Measurements from ENCODE around the gene GMDS. TPM values are rescaled to one million over a fixed set of nuclear protein-coding genes. Genes with fewer than 3 reads are reported as not detected.

The GMDS gene
- total RNA-seq, 3 donors from 2014 or later (not counting 1 experiment from before 2014, with no cell fraction given): 23.6 to 31.0 (median 26.4) TPM

DNA sequence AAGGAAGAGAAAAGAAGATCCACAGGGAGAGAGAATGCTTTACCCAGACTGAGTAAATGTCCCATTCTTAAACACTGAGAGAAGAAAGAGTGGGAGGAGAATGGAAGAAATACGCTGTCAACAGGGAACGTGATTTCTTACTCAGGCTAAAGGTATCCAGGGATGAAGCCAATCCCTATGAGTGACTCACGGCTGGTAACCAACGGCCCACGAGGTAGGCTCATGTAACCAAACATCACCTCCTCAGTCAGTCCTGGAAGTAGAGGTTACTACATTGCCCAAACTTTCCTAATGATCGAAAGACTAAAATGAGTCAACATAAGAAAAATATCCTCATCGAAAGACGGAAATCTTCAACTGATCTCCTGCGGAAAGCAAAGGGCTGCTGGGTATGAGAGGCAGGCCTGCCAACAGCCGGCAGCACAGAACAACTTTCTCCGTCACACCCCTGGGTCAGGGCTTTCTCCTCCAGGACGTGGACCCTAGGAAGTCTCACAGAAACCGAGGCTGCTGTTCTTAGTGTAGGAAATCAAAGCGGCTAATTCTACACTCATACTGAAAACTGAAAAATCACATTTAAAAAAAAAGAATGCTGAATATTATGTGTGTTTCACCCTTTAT is 292.6 kb downstream of the GMDS start:
- Histone ChIP-seq H3K36me3 (ENCODE audit: control insufficient read depth, insufficient read depth, low read length) (no peaks in the 10 kb centered on the region), H3K27me3 (ENCODE audit: control insufficient read depth, insufficient read depth, low read length) (no peaks in the 10 kb centered on the region), H3K4me3 (ENCODE audit: low read length) (no peak overlapping the region), H3K4me1 (ENCODE audit: control insufficient read depth, insufficient read depth, low read length) (no peaks in the 10 kb centered on the region), H3K27ac (ENCODE audit: low read length) (no peak overlapping the region), H3K9me3 (ENCODE audit: control insufficient read depth, insufficient read depth, low read length) (no peaks in the 10 kb centered on the region)
- TF ChIP-seq, protein P1, sequence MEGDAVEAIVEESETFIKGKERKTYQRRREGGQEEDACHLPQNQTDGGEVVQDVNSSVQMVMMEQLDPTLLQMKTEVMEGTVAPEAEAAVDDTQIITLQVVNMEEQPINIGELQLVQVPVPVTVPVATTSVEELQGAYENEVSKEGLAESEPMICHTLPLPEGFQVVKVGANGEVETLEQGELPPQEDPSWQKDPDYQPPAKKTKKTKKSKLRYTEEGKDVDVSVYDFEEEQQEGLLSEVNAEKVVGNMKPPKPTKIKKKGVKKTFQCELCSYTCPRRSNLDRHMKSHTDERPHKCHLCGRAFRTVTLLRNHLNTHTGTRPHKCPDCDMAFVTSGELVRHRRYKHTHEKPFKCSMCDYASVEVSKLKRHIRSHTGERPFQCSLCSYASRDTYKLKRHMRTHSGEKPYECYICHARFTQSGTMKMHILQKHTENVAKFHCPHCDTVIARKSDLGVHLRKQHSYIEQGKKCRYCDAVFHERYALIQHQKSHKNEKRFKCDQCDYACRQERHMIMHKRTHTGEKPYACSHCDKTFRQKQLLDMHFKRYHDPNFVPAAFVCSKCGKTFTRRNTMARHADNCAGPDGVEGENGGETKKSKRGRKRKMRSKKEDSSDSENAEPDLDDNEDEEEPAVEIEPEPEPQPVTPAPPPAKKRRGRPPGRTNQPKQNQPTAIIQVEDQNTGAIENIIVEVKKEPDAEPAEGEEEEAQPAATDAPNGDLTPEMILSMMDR (IDR thresholded peaks at IDR 0.05): no peak
- DNase-seq (no peak), ATAC-seq (no peak)
- WGBS (ENCODE audit: insufficient coverage): 93% methylated on average over 13 of the region's 14 CpGs
- H3K9me3 Mint-ChIP-seq: no peaks in the 10 kb centered on the region
- H3K36me3 Mint-ChIP-seq: no peaks in the 10 kb centered on the region
- no peak overlapping the region for H3K4me3 Mint-ChIP-seq
- H3K27me3 Mint-ChIP-seq (ENCODE audit: low read depth in 2 of 2): no peaks in the 10 kb centered on the region
- H3K4me1 Mint-ChIP-seq: no peaks in the 10 kb centered on the region
- H3K27ac Mint-ChIP-seq: no peak overlapping the region
- intact Hi-C loops (cut with micrococcal nuclease): no loop called here

DNA sequence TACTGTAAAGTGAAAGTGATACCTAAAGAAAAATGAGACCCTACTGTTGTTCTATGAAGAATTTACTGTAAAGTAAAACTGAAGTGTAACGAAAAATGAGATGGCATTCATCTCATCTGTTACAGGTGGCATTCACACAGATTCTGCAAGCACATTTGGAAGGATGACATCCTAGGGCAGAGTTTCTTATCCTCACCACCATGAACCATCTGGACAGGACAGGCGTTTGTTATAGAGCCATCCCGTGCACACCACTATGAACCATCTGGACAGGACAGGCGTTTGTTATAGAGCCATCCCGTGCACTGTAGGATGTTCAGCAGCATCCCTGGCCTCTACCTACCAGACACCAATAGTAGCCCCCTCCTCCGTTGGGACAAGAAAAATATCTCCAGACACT is 294.8 kb downstream of the GMDS start:
- 87% methylated on average over 6 of the region's 6 CpGs for WGBS (ENCODE audit: insufficient coverage)
- no peaks in the 10 kb centered on the region for H3K27me3 ChIP-seq (ENCODE audit: control insufficient read depth, insufficient read depth, low read length)
- intact Hi-C loops (cut with micrococcal nuclease): no loop called here
- Mint-ChIP-seq H3K27me3 (ENCODE audit: low read depth in 2 of 2) (no peaks in the 10 kb centered on the region), H3K36me3 (no peaks in the 10 kb centered on the region), H3K27ac (no peak overlapping the region), H3K4me1 (peaks cover 3 to 9% of the 10 kb centered on the region in 2 donors), H3K4me3 (no peak overlapping the region), H3K9me3 (no peaks in the 10 kb centered on the region)
- no peaks in the 10 kb centered on the region for H3K9me3 ChIP-seq (ENCODE audit: control insufficient read depth, insufficient read depth, low read length)
- DNase-seq (no peak), ATAC-seq (no peak)
- H3K4me3 ChIP-seq (ENCODE audit: low read length): no peak overlapping the region
- no peak overlapping the region for H3K27ac ChIP-seq (ENCODE audit: low read length)
- TF ChIP-seq, protein P1 (IDR thresholded peaks at IDR 0.05): no peak
- no peaks in the 10 kb centered on the region for H3K36me3 ChIP-seq (ENCODE audit: control insufficient read depth, insufficient read depth, low read length)
- no peaks in the 10 kb centered on the region for H3K4me1 ChIP-seq (ENCODE audit: control insufficient read depth, insufficient read depth, low read length)

DNA sequence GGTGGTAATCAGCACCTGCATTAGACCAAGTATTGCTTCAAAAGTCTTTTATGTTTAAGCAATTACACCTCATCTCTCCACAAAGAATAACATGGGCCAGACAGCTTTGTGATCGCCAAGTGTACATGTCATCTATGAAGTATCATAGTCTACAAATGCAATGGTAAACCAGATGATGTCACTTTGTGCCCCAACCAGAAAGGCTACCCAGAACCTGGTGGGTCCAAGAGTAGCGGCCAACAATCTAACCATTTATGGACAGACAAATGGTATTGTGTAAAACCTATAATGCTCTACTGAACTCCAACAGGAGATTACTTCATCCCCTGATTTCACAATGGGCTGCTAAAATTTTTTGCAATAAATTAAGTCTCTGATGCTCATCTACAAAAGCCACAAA is 295.9 kb downstream of the GMDS start:
- H3K4me1 Mint-ChIP-seq: peaks cover 12 to 19% of the 10 kb centered on the region in 2 donors
- H3K36me3 Mint-ChIP-seq: no peaks in the 10 kb centered on the region
- no peak for ATAC-seq
- TF ChIP-seq, protein P1 (IDR thresholded peaks at IDR 0.05): no peak
- Histone ChIP-seq H3K27ac (ENCODE audit: low read length) (no peak overlapping the region), H3K27me3 (ENCODE audit: control insufficient read depth, insufficient read depth, low read length) (no peaks in the 10 kb centered on the region), H3K9me3 (ENCODE audit: control insufficient read depth, insufficient read depth, low read length) (no peaks in the 10 kb centered on the region), H3K4me3 (ENCODE audit: low read length) (no peak overlapping the region), H3K36me3 (ENCODE audit: control insufficient read depth, insufficient read depth, low read length) (no peaks in the 10 kb centered on the region), H3K4me1 (ENCODE audit: control insufficient read depth, insufficient read depth, low read length) (peaks cover 6% of the 10 kb centered on the region)
- intact Hi-C loops (cut with micrococcal nuclease): no loop called here
- H3K4me3 Mint-ChIP-seq: no peak overlapping the region
- no peaks in the 10 kb centered on the region for H3K27me3 Mint-ChIP-seq (ENCODE audit: low read depth in 2 of 2)
- DNase-seq: no peak
- 100% methylated on average over 2 of the region's 2 CpGs for WGBS (ENCODE audit: insufficient coverage)
- no peak overlapping the region for H3K27ac Mint-ChIP-seq
- no peaks in the 10 kb centered on the region for H3K9me3 Mint-ChIP-seq

DNA sequence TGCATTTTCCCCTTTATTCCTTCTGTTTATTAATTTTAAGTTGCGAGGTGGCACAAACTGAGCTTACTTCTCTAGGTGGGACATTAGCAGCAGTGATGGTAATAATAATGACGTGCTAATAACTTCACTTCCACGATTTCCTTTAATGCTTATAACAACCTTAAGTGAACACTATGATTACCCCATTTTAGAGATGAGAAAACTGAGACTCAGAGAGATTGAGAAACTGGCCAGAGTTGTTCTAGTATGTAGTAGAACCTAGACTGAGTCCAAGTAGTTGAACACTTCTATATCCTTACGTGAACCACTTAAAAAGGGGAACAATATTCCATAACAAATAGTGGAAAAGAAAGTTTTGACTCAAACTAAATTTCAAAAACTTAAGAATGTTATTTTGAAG is 297.5 kb downstream of the GMDS start:
- WGBS (ENCODE audit: insufficient coverage): no CpG with 5 or more reads among the region's 4 CpGs
- peaks cover 6% of the 10 kb centered on the region for H3K4me1 ChIP-seq (ENCODE audit: control insufficient read depth, insufficient read depth, low read length)
- Mint-ChIP-seq H3K36me3 (no peaks in the 10 kb centered on the region), H3K27me3 (ENCODE audit: low read depth in 2 of 2) (no peaks in the 10 kb centered on the region), H3K4me3 (no peak overlapping the region), H3K27ac (no peak overlapping the region), H3K4me1 (peaks cover 12 to 19% of the 10 kb centered on the region in 2 donors), H3K9me3 (no peaks in the 10 kb centered on the region)
- TF ChIP-seq, protein P1 (IDR thresholded peaks at IDR 0.05): no peak
- H3K36me3 ChIP-seq (ENCODE audit: control insufficient read depth, insufficient read depth, low read length): no peaks in the 10 kb centered on the region
- DNase-seq (no peak), ATAC-seq (no peak)
- H3K4me3 ChIP-seq (ENCODE audit: low read length): no peak overlapping the region
- H3K27ac ChIP-seq (ENCODE audit: low read length): no peak overlapping the region
- H3K9me3 ChIP-seq (ENCODE audit: control insufficient read depth, insufficient read depth, low read length): no peaks in the 10 kb centered on the region
- H3K27me3 ChIP-seq (ENCODE audit: control insufficient read depth, insufficient read depth, low read length): no peaks in the 10 kb centered on the region
- intact Hi-C loops (cut with micrococcal nuclease): no loop called here
